Mammary epithelial cell (primary cell): ENCODE measurements around the gene AREL1.

ENCODE experiments used
- EZH2 ChIP-seq: IDR thresholded peaks from 2 replicates; pipeline ENCODE4 v1.6.1; 2012; ENCODE audit warnings: low read length, inconsistent platforms, borderline replicate concordance
- TF ChIP-seq, protein P1 (sequence below), 2 donors: IDR thresholded peaks in 1 of 2; conservative IDR thresholded peaks in 1 of 2; 2 replicates each; pipeline ENCODE4 v1.5.1; 2011 to 2012; ENCODE audit warnings: inconsistent platforms in 2 of 2, low read length in 2 of 2, mild to moderate bottlenecking in 2 of 2, control low read depth in 1 of 2, low read depth in 1 of 2; ENCODE audit not compliant: insufficient read depth in 1 of 2; ENCODE audit errors: extremely low read depth in 1 of 2

DNA sequence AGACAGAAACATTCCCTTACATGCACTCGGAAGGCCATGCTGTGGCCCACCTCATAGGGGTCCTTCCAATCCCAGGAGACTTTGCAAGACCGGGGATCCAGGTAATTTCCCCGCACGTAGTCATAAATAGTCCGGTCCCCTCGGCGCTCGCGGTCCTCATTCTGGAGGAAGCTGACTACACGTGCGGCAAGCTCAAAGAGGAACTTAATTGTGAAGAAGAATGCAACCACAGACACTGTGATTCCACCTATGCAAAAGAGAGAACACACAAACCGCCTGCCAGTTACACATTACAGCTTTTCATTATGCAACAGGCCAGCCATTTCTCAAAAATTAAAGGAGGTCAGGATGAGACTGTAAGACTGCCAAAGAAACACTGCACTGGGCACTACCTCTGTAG is 28.4 kb downstream of the AREL1 start:
- TF ChIP-seq, protein P1, sequence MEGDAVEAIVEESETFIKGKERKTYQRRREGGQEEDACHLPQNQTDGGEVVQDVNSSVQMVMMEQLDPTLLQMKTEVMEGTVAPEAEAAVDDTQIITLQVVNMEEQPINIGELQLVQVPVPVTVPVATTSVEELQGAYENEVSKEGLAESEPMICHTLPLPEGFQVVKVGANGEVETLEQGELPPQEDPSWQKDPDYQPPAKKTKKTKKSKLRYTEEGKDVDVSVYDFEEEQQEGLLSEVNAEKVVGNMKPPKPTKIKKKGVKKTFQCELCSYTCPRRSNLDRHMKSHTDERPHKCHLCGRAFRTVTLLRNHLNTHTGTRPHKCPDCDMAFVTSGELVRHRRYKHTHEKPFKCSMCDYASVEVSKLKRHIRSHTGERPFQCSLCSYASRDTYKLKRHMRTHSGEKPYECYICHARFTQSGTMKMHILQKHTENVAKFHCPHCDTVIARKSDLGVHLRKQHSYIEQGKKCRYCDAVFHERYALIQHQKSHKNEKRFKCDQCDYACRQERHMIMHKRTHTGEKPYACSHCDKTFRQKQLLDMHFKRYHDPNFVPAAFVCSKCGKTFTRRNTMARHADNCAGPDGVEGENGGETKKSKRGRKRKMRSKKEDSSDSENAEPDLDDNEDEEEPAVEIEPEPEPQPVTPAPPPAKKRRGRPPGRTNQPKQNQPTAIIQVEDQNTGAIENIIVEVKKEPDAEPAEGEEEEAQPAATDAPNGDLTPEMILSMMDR (conservative IDR thresholded peaks at IDR 0.05 in 1 of 2, IDR thresholded peaks at IDR 0.05 in 1 of 2; ENCODE audit: extremely low read depth in 1 of 2, insufficient read depth in 1 of 2, low read depth in 1 of 2, low read length in 2 of 2) = no peak
- TF ChIP-seq EZH2 = no peak
